HEK293 (cell line): ENCODE results near the gene PAX6.

Experiments used
- CTCF ChIA-PET: fragments of 350-600 bp; formaldehyde crosslinking; extraction: SDS; loops from one replicate; lab custom pipeline; 2021; ENCODE audit warnings: antibody characterized with exemption; lab: Yijun Ruan, JAX
- POLR2A ChIA-PET: fragments of 300-600 bp; formaldehyde crosslinking; extraction: SDS; loops from one replicate; lab custom pipeline; 2020; ENCODE audit warnings: antibody characterized with exemption, inconsistent platforms; lab: Yijun Ruan, JAX
- H3K27ac ChIP-seq: fragments of 200-500 bp; sonication (Bioruptor generic); 2 replicates; pipeline ENCODE4 v1.5.1; 2014; ENCODE audit warnings: low read depth, low read length, control low read depth, inconsistent platforms; ENCODE audit errors: extremely low read depth
- H3K36me3 ChIP-seq, 2 experiments: fragments of 200-500 bp in 1 of 2; sonication (Bioruptor generic) in 1 of 2; 1 replicate in 1 of 2; 2 replicates in 1 of 2; pipeline ENCODE4 v1.5.1; 2014 to 2017; ENCODE audit warnings: inconsistent platforms in 2 of 2, low read length in 2 of 2; ENCODE audit not compliant: control insufficient read depth in 2 of 2, insufficient read depth in 1 of 2
- H3K4me1 ChIP-seq: fragments of 200-500 bp; sonication (Bioruptor generic); 2 replicates; pipeline ENCODE4 v1.5.1; 2014; ENCODE audit warnings: mild to moderate bottlenecking, low read length, inconsistent platforms; ENCODE audit not compliant: control insufficient read depth, insufficient read depth
- H3K4me3 ChIP-seq: 2 replicates; pipeline ENCODE4 v1.5.1; 2011; ENCODE audit warnings: low read depth, mild to moderate bottlenecking, control low read depth, low read length, moderate library complexity
- H3K9me3 ChIP-seq: fragments of 200-500 bp; sonication (Bioruptor generic); 2 replicates; pipeline ENCODE4 v1.5.1; 2014; ENCODE audit warnings: low read depth, low read length, inconsistent platforms; ENCODE audit not compliant: control insufficient read depth, insufficient read depth
- GLI2 ChIP-seq: fragments of 450-650 bp; formaldehyde crosslinking; IDR thresholded peaks from 2 replicates; pipeline ENCODE4; 2017; ENCODE audit warnings: missing biosample characterization, missing genetic modification characterization, low read depth, borderline replicate concordance
- HIC1 ChIP-seq: fragments of 450-650 bp; formaldehyde crosslinking; IDR thresholded peaks from 2 replicates; pipeline ENCODE4 v1.5.1; 2016; ENCODE audit warnings: missing biosample characterization, missing genetic modification characterization
- KLF9 ChIP-seq: fragments of 450-650 bp; formaldehyde crosslinking; IDR thresholded peaks from 2 replicates; pipeline ENCODE4 v1.5.1; 2016; ENCODE audit warnings: missing biosample characterization, missing genetic modification characterization, low read depth
- OVOL3 ChIP-seq: fragments of 450-650 bp; formaldehyde crosslinking; IDR thresholded peaks from 2 replicates; pipeline ENCODE4 v1.5.1; 2016; ENCODE audit warnings: missing biosample characterization, missing genetic modification characterization
- YY2 ChIP-seq: fragments of 450-650 bp; formaldehyde crosslinking; IDR thresholded peaks from 2 replicates; pipeline ENCODE4 v1.5.1; 2016; ENCODE audit warnings: missing biosample characterization, missing genetic modification characterization
- ZFP3 ChIP-seq: fragments of 450-650 bp; formaldehyde crosslinking; IDR thresholded peaks from 2 replicates; pipeline ENCODE4 v1.5.1; 2016; ENCODE audit warnings: low read depth, missing biosample characterization, missing genetic modification characterization
- ZNF10 ChIP-seq: fragments of 450-650 bp; formaldehyde crosslinking; IDR thresholded peaks from 2 replicates; pipeline ENCODE4 v1.5.1; 2017; ENCODE audit warnings: missing biosample characterization, missing genetic modification characterization
- ZNF146 ChIP-seq: fragments of 450-650 bp; formaldehyde crosslinking; IDR thresholded peaks from 2 replicates; pipeline ENCODE4 v1.5.1; 2016; ENCODE audit warnings: missing biosample characterization, missing genetic modification characterization
- ZNF174 ChIP-seq: fragments of 450-650 bp; formaldehyde crosslinking; IDR thresholded peaks from 2 replicates; pipeline ENCODE4 v1.5.0; 2017; ENCODE audit warnings: missing biosample characterization, mild to moderate bottlenecking, missing genetic modification characterization
- ZNF2 ChIP-seq: fragments of 450-650 bp; formaldehyde crosslinking; IDR thresholded peaks from 2 replicates; pipeline ENCODE4 v1.5.1; 2016; ENCODE audit warnings: missing biosample characterization, missing genetic modification characterization
- ZNF341 ChIP-seq: fragments of 450-650 bp; formaldehyde crosslinking; IDR thresholded peaks from 2 replicates; pipeline ENCODE4; 2016; ENCODE audit warnings: low read depth, missing biosample characterization, missing genetic modification characterization
- ZNF398 ChIP-seq: fragments of 450-650 bp; formaldehyde crosslinking; IDR thresholded peaks from 2 replicates; pipeline ENCODE4 v1.5.1; 2017; ENCODE audit warnings: missing biosample characterization, missing genetic modification characterization
- ZNF558 ChIP-seq: fragments of 450-650 bp; formaldehyde crosslinking; IDR thresholded peaks from 2 replicates; pipeline ENCODE4 v1.5.1; 2016; ENCODE audit warnings: missing biosample characterization, missing genetic modification characterization
- ZNF561 ChIP-seq: fragments of 450-650 bp; IDR thresholded peaks from 2 replicates; pipeline ENCODE4 v1.5.1; 2018; ENCODE audit warnings: missing biosample characterization, missing genetic modification characterization, borderline replicate concordance
- ZNF747 ChIP-seq: fragments of 450-650 bp; formaldehyde crosslinking; IDR thresholded peaks from 2 replicates; pipeline ENCODE4 v1.5.1; 2016; ENCODE audit warnings: missing biosample characterization, missing genetic modification characterization
- ZSCAN30 ChIP-seq: fragments of 450-650 bp; IDR thresholded peaks from 2 replicates; pipeline ENCODE4 v1.5.1; 2018; ENCODE audit warnings: missing biosample characterization, mild to moderate bottlenecking, missing genetic modification characterization, moderate library complexity
- TF ChIP-seq, protein P1 (sequence below): fragments of 450-650 bp; formaldehyde crosslinking; IDR thresholded peaks from 2 replicates; pipeline ENCODE4 v1.5.1; 2017; ENCODE audit warnings: missing biosample characterization, missing genetic modification characterization
- TF ChIP-seq, protein P2 (sequence below): fragments of 450-650 bp; formaldehyde crosslinking; IDR thresholded peaks from 2 replicates; pipeline ENCODE4 v1.5.1; 2017; ENCODE audit warnings: missing biosample characterization, missing genetic modification characterization
- TF ChIP-seq, protein P3 (sequence below): fragments of 450-650 bp; formaldehyde crosslinking; IDR thresholded peaks from 2 replicates; pipeline ENCODE4 v1.5.1; 2016; ENCODE audit warnings: missing biosample characterization, missing genetic modification characterization

The PAX6 gene

DNA sequence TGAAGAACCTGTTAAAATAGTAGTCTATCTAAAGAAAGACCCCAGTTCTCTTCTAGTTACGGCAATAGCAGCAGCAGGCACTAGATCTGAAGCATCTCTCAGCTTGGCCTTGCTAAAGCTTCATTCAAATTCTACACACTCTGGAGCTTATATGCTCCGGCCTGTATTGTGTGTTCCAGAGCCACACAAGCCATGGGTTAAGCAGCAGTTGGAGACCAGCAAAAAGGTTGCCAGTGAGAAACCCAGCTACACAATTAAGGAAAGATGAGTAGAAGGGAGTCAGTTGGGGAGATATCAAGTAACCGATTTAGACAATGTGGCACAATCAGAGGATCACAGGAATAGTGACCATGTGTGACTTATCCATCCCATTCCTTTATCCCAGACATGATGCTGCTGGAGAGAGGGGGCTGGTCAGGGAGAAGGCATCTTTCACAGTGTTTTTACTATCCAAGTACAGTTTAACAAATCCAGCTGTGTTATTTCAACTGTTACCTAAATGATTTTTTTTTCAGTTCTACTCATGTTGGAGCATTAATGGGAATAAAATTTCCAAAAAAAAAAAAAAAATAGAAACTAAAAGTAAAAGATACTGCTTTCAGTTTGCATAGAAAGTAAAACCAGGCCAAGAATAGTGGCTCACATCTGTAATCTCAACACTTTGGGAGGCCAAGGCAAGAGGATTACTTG is 41.0 kb downstream of the PAX6 start:
- Histone ChIP-seq H3K4me3 (no peak overlapping the region), H3K27ac (no peak overlapping the region), H3K9me3 (no peaks in the 10 kb centered on the region), H3K4me1 (no peaks in the 10 kb centered on the region), H3K36me3 (no peaks in the 10 kb centered on the region)
- CTCF ChIA-PET, result interaction anchor here (1.3 kb wide), 1 partner anchor 10 kb away, joined by 3 read pairs; no protein-coding TSS in a partner anchor
- TF ChIP-seq ZNF747 (tag by site-specific recombination) (no peak), ZNF174 (tag by site-specific recombination) (no peak), ZNF146 (tag by site-specific recombination) (no peak), ZFP3 (tag by site-specific recombination) (no peak), ZNF398 (tag by site-specific recombination) (no peak), OVOL3 (tag by site-specific recombination) (no peak), ZNF561 (tag by site-specific recombination) (no peak), ZSCAN30 (no peak), GLI2 (tag by site-specific recombination) (no peak), ZNF2 (tag by site-specific recombination) (no peak)
- TF ChIP-seq, protein P1, sequence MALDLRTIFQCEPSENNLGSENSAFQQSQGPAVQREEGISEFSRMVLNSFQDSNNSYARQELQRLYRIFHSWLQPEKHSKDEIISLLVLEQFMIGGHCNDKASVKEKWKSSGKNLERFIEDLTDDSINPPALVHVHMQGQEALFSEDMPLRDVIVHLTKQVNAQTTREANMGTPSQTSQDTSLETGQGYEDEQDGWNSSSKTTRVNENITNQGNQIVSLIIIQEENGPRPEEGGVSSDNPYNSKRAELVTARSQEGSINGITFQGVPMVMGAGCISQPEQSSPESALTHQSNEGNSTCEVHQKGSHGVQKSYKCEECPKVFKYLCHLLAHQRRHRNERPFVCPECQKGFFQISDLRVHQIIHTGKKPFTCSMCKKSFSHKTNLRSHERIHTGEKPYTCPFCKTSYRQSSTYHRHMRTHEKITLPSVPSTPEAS (tag by site-specific recombination), result no peak
- TF ChIP-seq, protein P2, sequence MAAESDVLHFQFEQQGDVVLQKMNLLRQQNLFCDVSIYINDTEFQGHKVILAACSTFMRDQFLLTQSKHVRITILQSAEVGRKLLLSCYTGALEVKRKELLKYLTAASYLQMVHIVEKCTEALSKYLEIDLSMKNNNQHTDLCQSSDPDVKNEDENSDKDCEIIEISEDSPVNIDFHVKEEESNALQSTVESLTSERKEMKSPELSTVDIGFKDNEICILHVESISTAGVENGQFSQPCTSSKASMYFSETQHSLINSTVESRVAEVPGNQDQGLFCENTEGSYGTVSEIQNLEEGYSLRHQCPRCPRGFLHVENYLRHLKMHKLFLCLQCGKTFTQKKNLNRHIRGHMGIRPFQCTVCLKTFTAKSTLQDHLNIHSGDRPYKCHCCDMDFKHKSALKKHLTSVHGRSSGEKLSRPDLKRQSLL, result no peak
- TF ChIP-seq, protein P3, sequence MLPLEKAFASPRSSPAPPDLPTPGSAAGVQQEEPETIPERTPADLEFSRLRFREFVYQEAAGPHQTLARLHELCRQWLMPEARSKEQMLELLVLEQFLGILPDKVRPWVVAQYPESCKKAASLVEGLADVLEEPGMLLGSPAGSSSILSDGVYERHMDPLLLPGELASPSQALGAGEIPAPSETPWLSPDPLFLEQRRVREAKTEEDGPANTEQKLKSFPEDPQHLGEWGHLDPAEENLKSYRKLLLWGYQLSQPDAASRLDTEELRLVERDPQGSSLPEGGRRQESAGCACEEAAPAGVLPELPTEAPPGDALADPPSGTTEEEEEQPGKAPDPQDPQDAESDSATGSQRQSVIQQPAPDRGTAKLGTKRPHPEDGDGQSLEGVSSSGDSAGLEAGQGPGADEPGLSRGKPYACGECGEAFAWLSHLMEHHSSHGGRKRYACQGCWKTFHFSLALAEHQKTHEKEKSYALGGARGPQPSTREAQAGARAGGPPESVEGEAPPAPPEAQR (tag by site-specific recombination), result no peak
- POLR2A ChIA-PET, result no interaction called here

DNA sequence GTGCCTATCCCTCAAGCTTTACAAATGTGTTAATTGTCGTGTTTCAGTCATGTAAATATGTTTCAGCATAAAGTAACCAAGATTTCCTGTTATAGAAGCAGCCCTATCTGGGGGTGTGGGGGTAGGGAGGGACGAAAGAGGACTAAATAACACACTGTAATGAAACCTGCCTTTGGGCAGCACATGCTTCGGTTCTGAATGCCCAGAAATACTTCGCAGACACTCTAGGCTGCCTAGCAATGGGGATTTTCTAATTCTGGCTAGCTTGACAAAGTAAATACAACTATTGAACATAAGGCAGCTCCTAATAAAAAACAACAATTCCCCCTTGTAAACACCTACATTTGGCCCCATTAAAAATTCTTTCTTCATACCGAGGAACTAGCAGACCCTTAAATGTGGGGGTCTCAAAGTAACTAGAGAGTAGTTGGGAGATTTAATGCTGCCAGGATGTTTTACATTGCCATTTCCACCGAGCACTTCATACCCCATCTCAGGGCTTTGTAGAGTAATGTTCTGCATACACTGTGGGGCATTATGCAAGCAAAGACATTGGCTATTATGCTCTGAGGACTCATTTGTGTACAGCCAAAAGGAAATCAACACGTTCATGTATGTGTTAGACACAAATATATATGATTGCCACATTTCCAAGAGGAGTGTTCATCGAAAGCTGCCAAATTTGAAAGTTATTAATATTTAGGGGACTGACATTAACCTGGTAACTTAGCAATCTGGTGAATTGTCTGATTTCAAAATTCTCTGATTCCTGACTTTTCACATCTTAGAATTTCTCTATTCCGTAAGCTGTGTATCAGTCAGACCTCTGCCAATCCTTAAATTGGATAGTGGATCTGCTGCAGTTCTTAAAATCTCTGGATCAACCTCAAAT is 42.1 kb downstream of the PAX6 start:
- CTCF ChIA-PET, result interaction anchor here (0.6 kb wide), 1 partner anchor 8 kb away, joined by 3 read pairs; no protein-coding TSS in a partner anchor
- no peak overlapping the region for H3K4me3 ChIP-seq

More for the DNA sequence above, 42.1 kb downstream of the PAX6 start:
- H3K9me3 ChIP-seq, result no peaks in the 10 kb centered on the region
- POLR2A ChIA-PET, result no interaction called here
- H3K4me1 ChIP-seq, result no peaks in the 10 kb centered on the region
- no peak overlapping the region for H3K27ac ChIP-seq
- no peaks in the 10 kb centered on the region for H3K36me3 ChIP-seq
- TF ChIP-seq HIC1 (tag by site-specific recombination) (no peak), ZNF10 (tag by site-specific recombination) (no peak), YY2 (no peak), ZNF558 (tag by site-specific recombination) (no peak), ZNF341 (tag by site-specific recombination) (no peak), KLF9 (tag by site-specific recombination) (no peak)
